ENCODE data around the gene LILRA6.
A peak's percentile ranks its signal among the peaks of the same experiment; 100 is the strongest.

LILRA6 gene

DNA sequence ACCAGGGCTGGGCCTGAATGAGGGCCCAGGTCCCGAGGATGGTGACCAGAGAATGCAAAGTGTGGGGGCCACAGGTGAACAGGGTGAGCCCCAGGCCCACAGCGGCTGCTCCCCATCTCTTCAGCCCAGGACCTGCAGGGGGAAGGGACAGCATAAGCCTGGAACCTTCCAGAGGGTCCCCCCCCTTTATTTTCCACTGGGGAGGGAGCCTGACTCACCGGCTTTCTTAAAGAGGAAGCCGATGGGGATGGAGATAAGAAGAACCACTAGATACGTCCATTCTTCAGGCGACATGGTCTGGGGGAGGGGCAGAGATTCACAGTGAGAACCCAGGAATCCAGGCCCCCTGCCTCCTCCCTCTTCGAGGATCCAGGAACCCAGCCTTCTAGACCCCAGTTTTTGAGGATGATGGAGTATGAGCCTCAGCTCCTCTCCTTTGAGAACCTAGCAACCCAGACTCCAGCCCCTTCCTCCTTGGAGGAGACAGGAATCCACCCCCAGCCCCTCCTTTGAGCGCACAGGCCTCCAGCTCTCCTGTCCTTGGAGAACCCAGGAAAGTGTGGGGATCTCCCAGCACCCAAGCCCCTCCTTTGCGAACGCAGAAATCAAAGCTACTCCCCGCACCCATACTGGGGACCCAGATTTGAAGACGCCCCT is 54.2 kb downstream of the LILRA6 start:
- DNase-seq (ENCODE audit: low read depth): peak; percentile 60

DNA sequence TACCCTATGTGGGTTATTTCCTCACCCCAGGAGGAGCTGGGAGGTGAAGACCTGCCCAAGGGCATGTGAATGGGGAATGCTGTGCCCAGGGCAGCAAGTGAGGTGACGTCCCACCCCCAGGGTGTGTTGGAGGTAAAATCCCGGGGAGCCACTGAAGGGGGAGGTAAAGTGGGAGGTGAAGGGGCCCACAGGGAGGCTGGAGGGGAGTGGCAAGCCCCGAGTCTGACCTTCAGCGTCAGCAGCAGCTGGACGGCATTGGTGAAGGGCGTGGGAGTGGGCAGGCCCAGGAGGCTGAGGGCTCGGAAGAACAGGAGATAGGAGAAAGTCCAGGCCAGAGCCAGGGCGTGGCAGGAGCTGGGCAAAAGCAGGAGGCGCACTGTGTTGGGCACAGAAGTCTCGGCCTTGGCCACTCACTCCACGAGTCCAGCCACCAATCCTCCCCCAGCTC is 55.6 kb downstream of the LILRA6 start:
- no peak for DNase-seq (ENCODE audit: low read depth)
